Karpas-422 (cell line): Measurements from ENCODE around the gene PHKA2. TPM values are rescaled to one million over a fixed set of nuclear protein-coding genes. Genes with fewer than 3 reads are reported as not detected.
A peak's percentile ranks its signal among the peaks of the same experiment; 100 is the strongest.

ENCODE experiments used
- DNase-seq: peaks from one replicate; pipeline ENCODE4 v3.0.0-alpha.2; 2015
- H2AFZ ChIP-seq: fragments of 200-600 bp; sonication (generic); 2 replicates; pipeline ENCODE4 v1.6.1; 2014; ENCODE audit warnings: antibody characterized with exemption, low read length, mixed read lengths
- H3K27ac ChIP-seq: fragments of 200-600 bp; sonication (generic); 2 replicates; pipeline ENCODE4 v1.5.1; 2014; ENCODE audit warnings: mild to moderate bottlenecking, low read length, moderate library complexity
- H3K27me3 ChIP-seq: fragments of 200-600 bp; sonication (generic); 2 replicates; pipeline ENCODE4 v1.6.1; 2014; ENCODE audit warnings: low read length, mixed read lengths
- H3K36me3 ChIP-seq: fragments of 200-600 bp; sonication (generic); 2 replicates; pipeline ENCODE4 v1.6.1; 2014; ENCODE audit warnings: low read length, mixed read lengths; ENCODE audit not compliant: insufficient read depth
- H3K4me1 ChIP-seq: fragments of 200-600 bp; sonication (generic); 2 replicates; pipeline ENCODE4 v1.6.1; 2014; ENCODE audit warnings: mild to moderate bottlenecking, low read length, mixed read lengths
- H3K4me2 ChIP-seq: fragments of 200-600 bp; sonication (generic); 2 replicates; pipeline ENCODE4 v1.6.1; 2014; ENCODE audit warnings: low read length, low read depth, mild to moderate bottlenecking; ENCODE audit not compliant: poor library complexity, severe bottlenecking
- H3K4me3 ChIP-seq: fragments of 200-600 bp; sonication (generic); 2 replicates; pipeline ENCODE4 v1.5.1; 2014; ENCODE audit warnings: mild to moderate bottlenecking, antibody characterized with exemption, low read length, mixed read lengths
- H3K79me2 ChIP-seq: fragments of 200-600 bp; sonication (generic); 2 replicates; pipeline ENCODE4 v1.6.1; 2014; ENCODE audit warnings: mild to moderate bottlenecking, low read length, mixed read lengths
- H3K9ac ChIP-seq: fragments of 200-600 bp; sonication (generic); 2 replicates; pipeline ENCODE4 v1.6.0; 2014; ENCODE audit warnings: low read length
- H3K9me2 ChIP-seq: fragments of 200-600 bp; sonication (generic), shearing (Covaris generic); replicated peaks from 2 replicates; pipeline ENCODE4 v1.6.0; 2014; ENCODE audit warnings: mild to moderate bottlenecking, low read length, moderate library complexity; ENCODE audit not compliant: insufficient read depth
- H3K9me3 ChIP-seq: fragments of 300-700, 200-600 bp; sonication (generic); 2 replicates; pipeline ENCODE4 v1.6.1; 2014; ENCODE audit warnings: low read length, mixed read lengths
- H4K20me1 ChIP-seq: fragments of 200-600 bp; sonication (generic); 2 replicates; pipeline ENCODE4 v1.6.1; 2014; ENCODE audit warnings: mild to moderate bottlenecking, antibody characterized with exemption, low read length, low read depth; ENCODE audit not compliant: insufficient read depth
- total RNA-seq: library from RNA; depleted of rRNA; stranded (reverse); fragments of >200 nt; shearing (Covaris generic); gene quantifications from 2 replicates; pipeline ENCODE4 v1.2.3, GENCODE V29; 2014; ENCODE audit warnings: low replicate concordance

Gene PHKA2
- total RNA-seq, 1 experiment from 2014 or later, result 50.7 TPM

GRCh38 chrX:19007868-19008267, 24.0 kb upstream of the PHKA2 start:
- Histone ChIP-seq H4K20me1 (no peaks in the 10 kb centered on the region), H2AFZ (no peak overlapping the region), H3K9ac (no peak overlapping the region), H3K9me2 (no peaks in the 10 kb centered on the region), H3K27me3 (no peaks in the 10 kb centered on the region), H3K36me3 (no peaks in the 10 kb centered on the region), H3K9me3 (no peaks in the 10 kb centered on the region), H3K4me3 (no peak overlapping the region), H3K27ac (no peak overlapping the region), H3K4me2 (no peak overlapping the region), H3K4me1 (no peaks in the 10 kb centered on the region), H3K79me2 (no peaks in the 10 kb centered on the region)
- DNase-seq, result no peak

GRCh38 chrX:19007011-19007410, 23.1 kb upstream of the PHKA2 start:
- H3K27ac ChIP-seq, result no peak overlapping the region

GRCh38 chrX:19005909-19006308, 22.0 kb upstream of the PHKA2 start:
- H3K4me3 ChIP-seq, result no peak overlapping the region
- no peaks in the 10 kb centered on the region for H3K9me3 ChIP-seq
- no peaks in the 10 kb centered on the region for H3K27me3 ChIP-seq
- DNase-seq, result peak; percentile 61
- no peaks in the 10 kb centered on the region for H3K4me1 ChIP-seq
- no peaks in the 10 kb centered on the region for H4K20me1 ChIP-seq
- H2AFZ ChIP-seq, result no peak overlapping the region
- H3K36me3 ChIP-seq, result no peaks in the 10 kb centered on the region
- H3K27ac ChIP-seq, result no peak overlapping the region
- H3K4me2 ChIP-seq, result no peak overlapping the region
- no peak overlapping the region for H3K9ac ChIP-seq
- H3K9me2 ChIP-seq, result no peaks in the 10 kb centered on the region
- no peaks in the 10 kb centered on the region for H3K79me2 ChIP-seq

More at GRCh38 chrX:19007011-19007410, 23.1 kb upstream of the PHKA2 start:
- H3K4me1 ChIP-seq, result no peaks in the 10 kb centered on the region
- H3K27me3 ChIP-seq, result no peaks in the 10 kb centered on the region
- no peak overlapping the region for H3K4me3 ChIP-seq
- no peaks in the 10 kb centered on the region for H3K9me3 ChIP-seq
- H3K79me2 ChIP-seq, result no peaks in the 10 kb centered on the region
- no peaks in the 10 kb centered on the region for H3K36me3 ChIP-seq
- no peaks in the 10 kb centered on the region for H4K20me1 ChIP-seq
- H2AFZ ChIP-seq, result no peak overlapping the region
- H3K4me2 ChIP-seq, result no peak overlapping the region
- H3K9ac ChIP-seq, result no peak overlapping the region
- no peak for DNase-seq
- no peaks in the 10 kb centered on the region for H3K9me2 ChIP-seq

- no peaks in the 10 kb centered on the region for H3K9me3 ChIP-seq
- H3K4me2 ChIP-seq, result no peak overlapping the region
- no peak overlapping the region for H3K9ac ChIP-seq
- DNase-seq, result no peak
- no peak overlapping the region for H2AFZ ChIP-seq
- H4K20me1 ChIP-seq, result no peaks in the 10 kb centered on the region
- no peaks in the 10 kb centered on the region for H3K79me2 ChIP-seq
- H3K4me3 ChIP-seq, result no peak overlapping the region
- no peaks in the 10 kb centered on the region for H3K9me2 ChIP-seq
- no peaks in the 10 kb centered on the region for H3K27me3 ChIP-seq
- no peaks in the 10 kb centered on the region for H3K36me3 ChIP-seq
- no peak overlapping the region for H3K27ac ChIP-seq
- no peaks in the 10 kb centered on the region for H3K4me1 ChIP-seq
These were observed 19.8 kb upstream of the PHKA2 start for GRCh38 chrX:19003756-19004155.

DNA sequence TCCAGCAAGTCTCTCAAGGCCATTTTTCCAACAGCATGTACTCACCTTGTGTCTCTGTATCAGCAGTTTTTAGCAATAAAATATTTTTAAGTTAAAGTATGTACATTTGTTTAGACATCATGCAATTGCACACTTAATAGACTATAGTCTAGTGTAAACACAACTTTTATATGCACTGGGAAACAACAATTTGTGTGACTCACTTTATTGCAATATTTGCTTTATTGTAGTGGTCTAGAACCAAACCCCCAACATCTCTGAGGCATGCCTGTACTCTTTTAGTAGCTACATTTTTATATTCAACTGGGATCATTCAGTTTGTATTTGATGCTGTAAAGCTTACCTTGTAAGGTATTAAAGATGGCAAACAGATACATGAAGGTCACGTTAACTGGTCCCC, 14.7 kb upstream of the PHKA2 start:
- Histone ChIP-seq H3K9me3 (no peaks in the 10 kb centered on the region), H3K4me3 (no peak overlapping the region), H3K27me3 (no peaks in the 10 kb centered on the region), H3K4me2 (no peak overlapping the region), H3K36me3 (no peaks in the 10 kb centered on the region), H3K9me2 (no peaks in the 10 kb centered on the region), H4K20me1 (no peaks in the 10 kb centered on the region), H3K9ac (no peak overlapping the region), H3K27ac (no peak overlapping the region), H3K4me1 (peaks cover 7% of the 10 kb centered on the region), H3K79me2 (no peaks in the 10 kb centered on the region), H2AFZ (no peak overlapping the region)
- no peak for DNase-seq

DNA sequence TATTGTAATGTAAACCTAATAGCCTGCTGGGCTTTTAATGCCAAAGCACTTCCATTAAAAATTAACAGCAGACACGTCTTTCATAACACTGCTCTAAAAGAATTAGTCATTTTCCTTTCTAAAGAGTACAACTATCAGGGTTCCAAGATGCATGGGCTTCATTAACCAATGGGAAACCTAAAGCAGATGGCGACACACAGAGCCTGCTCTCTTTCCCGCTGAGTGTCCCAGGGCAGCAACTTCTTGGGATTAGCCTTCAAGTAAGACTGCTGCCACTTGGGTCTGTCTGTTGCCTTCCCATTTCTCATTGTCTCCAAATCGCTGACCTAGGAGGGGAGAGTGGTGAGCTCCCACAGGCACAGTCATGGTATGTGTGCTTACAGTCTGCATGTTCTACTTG, 14.0 kb upstream of the PHKA2 start:
- no peak overlapping the region for H2AFZ ChIP-seq
- H4K20me1 ChIP-seq, result no peaks in the 10 kb centered on the region
- H3K36me3 ChIP-seq, result no peaks in the 10 kb centered on the region
- H3K4me3 ChIP-seq, result no peak overlapping the region
- no peak for DNase-seq
- H3K27ac ChIP-seq, result no peak overlapping the region
- H3K9me3 ChIP-seq, result no peaks in the 10 kb centered on the region
- H3K27me3 ChIP-seq, result no peaks in the 10 kb centered on the region
- no peak overlapping the region for H3K9ac ChIP-seq
- peaks cover 7% of the 10 kb centered on the region for H3K4me1 ChIP-seq
- no peak overlapping the region for H3K4me2 ChIP-seq
- no peaks in the 10 kb centered on the region for H3K79me2 ChIP-seq
- H3K9me2 ChIP-seq, result no peaks in the 10 kb centered on the region

- H3K9ac ChIP-seq, result no peak overlapping the region
- H2AFZ ChIP-seq, result no peak overlapping the region
- peaks cover 7% of the 10 kb centered on the region for H3K4me1 ChIP-seq
- H3K4me2 ChIP-seq, result no peak overlapping the region
- no peak for DNase-seq
- H3K36me3 ChIP-seq, result no peaks in the 10 kb centered on the region
- no peaks in the 10 kb centered on the region for H3K9me2 ChIP-seq
- H4K20me1 ChIP-seq, result no peaks in the 10 kb centered on the region
- no peaks in the 10 kb centered on the region for H3K9me3 ChIP-seq
- H3K4me3 ChIP-seq, result no peak overlapping the region
- no peaks in the 10 kb centered on the region for H3K79me2 ChIP-seq
- no peaks in the 10 kb centered on the region for H3K27me3 ChIP-seq
- no peak overlapping the region for H3K27ac ChIP-seq
These were observed 12.6 kb upstream of the PHKA2 start for GRCh38 chrX:18996536-18996935.

GRCh38 chrX:18995221-18995620, 11.3 kb upstream of the PHKA2 start:
- no peak for DNase-seq
- Histone ChIP-seq H3K79me2 (no peaks in the 10 kb centered on the region), H2AFZ (no peak overlapping the region), H3K27me3 (no peaks in the 10 kb centered on the region), H3K36me3 (no peaks in the 10 kb centered on the region), H3K27ac (no peak overlapping the region), H3K4me3 (no peak overlapping the region), H4K20me1 (no peaks in the 10 kb centered on the region), H3K4me2 (no peak overlapping the region), H3K9me2 (no peaks in the 10 kb centered on the region), H3K9me3 (no peaks in the 10 kb centered on the region), H3K4me1 (peaks cover 7% of the 10 kb centered on the region), H3K9ac (no peak overlapping the region)

DNA sequence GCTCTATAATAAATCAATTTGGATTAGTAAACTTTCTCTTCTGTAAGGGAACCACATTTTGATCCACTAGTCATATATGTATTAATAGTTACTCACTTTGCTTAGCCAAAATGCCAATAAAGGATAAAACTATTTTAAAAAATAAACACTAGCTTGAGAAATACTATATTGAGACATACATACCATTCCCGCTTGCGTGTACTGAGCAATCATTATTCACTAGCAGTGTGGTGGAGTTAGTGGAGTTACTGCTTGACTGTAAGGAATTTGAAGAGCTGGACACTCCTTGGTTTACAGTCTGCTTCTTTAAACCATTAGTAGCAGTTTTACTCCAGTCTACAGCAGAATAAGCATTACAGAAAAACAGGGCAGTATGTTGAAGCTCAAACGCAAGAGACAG, 10.8 kb upstream of the PHKA2 start:
- no peak for DNase-seq
- Histone ChIP-seq H3K4me1 (peaks cover 7% of the 10 kb centered on the region), H3K27me3 (no peaks in the 10 kb centered on the region), H2AFZ (no peak overlapping the region), H3K9me2 (no peaks in the 10 kb centered on the region), H4K20me1 (no peaks in the 10 kb centered on the region), H3K36me3 (no peaks in the 10 kb centered on the region), H3K4me3 (no peak overlapping the region), H3K79me2 (no peaks in the 10 kb centered on the region), H3K9ac (no peak overlapping the region), H3K9me3 (no peaks in the 10 kb centered on the region), H3K27ac (no peak overlapping the region), H3K4me2 (no peak overlapping the region)
